Stimulated activated CD8-positive, alpha-beta memory T cell treated with anti-CD3 and anti-CD28 coated beads, Interleukin-4, amount 100 ng/mL, for 48 hours (primary cell): ENCODE data around the gene TMEM38A.
"Not testable (repeated sequence)": the region's sequence is repeated elsewhere in the genome, so short reads cannot be mapped to it uniquely, and the experiment has no call there.

Experiments used
- DNase-seq: peaks from one replicate; pipeline ENCODE4 v3.0.0-alpha.2; 2020

TMEM38A gene

DNA sequence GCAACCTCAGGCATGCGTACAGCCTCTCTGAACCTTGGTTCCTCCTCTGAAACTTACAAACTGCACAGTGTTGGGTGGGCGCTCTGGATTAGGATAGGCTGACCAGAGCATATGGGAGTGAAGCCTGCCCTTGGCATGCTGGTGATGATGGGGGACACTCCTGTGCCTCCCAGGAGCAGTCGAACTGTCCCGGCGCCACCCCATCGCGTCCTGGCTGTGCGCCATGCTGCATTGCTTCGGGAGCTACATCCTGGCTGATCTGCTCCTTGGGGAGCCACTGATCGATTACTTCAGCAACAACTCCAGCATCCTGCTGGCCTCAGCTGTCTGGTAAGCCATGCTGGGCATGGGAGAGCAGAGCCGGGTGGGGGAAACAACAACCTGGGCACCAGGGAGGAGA, 18.9 kb downstream of the TMEM38A start:
- no peak for DNase-seq

DNA sequence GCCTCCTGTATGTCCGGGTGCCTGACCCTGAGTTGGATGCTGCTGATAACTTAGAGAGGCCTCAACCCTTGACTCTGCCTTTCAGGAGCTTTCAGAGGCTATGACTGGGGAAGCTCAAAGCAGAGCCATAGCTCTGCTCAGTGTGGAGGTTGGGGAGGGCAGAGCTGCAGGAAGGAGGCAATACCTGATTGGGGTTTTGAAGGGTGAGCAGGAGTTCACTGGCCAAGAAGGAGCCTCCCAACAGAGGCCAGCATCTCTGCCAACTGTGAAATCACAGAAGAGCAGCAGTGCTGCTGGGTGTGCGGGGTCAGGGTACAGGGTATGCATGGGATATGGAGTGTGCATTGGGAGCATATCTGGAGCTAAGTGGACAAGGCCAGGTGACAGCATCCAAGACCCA, 21.6 kb downstream of the TMEM38A start:
- no peak for DNase-seq

DNA sequence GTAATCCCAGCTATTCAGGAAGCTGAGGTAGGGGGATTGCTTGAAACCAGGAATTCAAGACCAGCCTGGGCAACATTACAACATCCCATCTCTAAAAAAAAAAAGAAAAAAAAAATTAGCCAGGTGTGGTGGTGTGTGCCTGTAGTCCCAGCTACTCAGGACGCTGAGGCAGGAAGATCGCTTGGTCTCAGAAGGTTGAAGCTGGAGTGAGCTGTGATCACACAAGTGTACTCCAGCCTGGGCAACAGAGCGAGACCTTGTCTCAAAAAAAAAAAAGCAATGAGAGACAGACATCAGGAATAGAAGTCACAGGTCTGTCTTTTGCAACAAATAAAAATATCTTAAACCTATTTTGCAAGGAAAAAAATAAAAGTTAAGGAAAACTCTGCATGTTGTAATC, 23.3 kb downstream of the TMEM38A start:
- no peak for DNase-seq

DNA sequence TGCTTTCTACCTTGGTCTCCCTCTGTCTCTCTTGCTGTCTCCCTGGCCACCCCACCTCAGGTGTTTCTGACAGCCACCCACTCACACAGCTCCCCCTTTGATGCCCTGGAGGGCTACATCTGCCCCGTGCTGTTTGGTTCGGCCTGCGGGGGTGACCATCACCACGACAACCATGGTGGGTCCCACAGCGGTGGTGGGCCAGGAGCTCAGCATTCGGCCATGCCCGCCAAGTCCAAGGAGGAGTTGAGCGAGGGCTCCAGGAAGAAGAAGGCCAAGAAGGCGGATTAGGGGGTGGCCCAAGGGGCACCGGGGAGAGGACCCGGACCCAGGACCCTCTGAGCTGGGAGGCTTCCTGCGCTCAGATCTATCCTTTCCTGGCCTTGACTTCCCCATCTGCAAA, 27.1 kb downstream of the TMEM38A start:
- DNase-seq: no peak

DNA sequence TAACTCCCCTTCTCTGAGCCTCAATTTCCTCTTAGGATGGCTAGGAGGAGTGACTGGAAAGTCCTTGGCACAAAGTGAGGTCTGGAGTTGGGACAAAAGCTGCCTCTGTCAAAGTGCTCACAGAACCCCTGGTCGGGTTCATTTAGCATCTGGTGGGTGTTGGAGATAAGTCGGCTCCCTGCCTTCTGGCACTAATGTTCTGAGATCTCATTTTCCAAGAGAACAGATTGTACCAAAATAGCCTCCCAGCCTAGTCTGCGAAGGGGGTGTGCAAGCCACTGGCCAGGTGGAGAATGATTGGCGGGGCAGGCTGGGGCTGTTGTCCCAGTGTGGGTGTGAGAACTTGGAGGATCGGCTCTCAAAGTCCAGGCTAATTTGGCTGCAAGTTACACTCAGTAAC, 38.0 kb downstream of the TMEM38A start:
- DNase-seq: no peak

DNA sequence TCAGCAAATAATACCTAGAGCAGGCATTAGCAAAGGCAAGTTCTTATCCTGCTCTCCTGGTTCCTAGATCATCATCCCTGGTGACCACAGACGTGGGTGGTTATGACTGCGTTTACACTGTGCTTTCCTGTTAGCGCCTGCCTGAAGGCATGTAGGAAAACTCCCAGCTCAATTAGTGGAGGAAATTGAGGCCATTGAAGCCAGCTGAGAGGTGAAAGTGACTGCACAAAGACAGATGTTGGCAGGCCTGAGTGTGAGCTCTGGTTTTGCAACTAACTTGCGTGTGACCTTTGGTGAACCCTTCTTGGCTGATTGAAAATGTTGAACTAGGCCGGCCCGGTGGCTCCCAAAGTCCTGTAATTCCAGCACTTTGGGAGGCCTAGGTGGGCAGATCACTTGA, 41.2 kb downstream of the TMEM38A start:
- DNase-seq: no peak

DNA sequence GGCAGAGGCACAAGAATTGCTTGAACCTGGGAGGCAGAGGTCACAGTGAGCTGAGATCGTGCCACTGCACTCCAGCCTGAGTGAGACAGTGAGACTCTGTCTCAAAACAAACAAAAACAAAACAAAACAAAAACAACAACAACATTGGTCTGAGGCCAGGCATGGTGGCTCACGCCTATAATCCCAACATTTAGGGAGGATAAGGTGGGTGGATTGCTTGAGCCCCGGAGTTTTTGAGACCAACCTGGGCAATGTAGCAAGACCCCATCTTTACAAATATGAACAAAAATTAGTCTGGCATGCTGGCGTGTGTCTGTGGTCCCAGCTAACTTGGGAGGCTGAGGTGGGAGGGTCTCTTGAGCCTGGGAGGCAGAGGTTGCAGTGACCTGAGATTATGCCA, 42.7 kb downstream of the TMEM38A start:
- DNase-seq: no peak

DNA sequence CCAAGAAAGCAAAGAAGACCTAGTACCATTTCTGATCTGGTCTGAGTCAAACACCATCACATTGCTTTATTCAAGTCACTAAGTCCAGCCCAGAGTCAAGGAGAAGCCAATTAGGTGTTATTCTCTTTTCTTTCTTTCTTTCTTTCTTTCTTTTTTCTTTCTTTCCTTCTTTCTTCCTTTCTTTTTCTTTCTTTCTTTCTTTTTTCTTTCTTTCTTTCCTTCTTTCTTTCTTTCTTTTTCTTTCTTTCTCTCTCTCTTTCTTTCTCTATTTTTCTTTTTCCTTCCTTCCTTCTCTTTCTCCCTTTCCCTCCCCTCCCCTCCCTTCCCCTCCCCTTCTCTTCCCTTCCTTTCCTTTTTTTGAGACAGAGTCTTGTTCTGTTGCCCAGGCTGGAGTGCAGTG, 49.9 kb downstream of the TMEM38A start:
- not testable (repeated sequence) for DNase-seq

DNA sequence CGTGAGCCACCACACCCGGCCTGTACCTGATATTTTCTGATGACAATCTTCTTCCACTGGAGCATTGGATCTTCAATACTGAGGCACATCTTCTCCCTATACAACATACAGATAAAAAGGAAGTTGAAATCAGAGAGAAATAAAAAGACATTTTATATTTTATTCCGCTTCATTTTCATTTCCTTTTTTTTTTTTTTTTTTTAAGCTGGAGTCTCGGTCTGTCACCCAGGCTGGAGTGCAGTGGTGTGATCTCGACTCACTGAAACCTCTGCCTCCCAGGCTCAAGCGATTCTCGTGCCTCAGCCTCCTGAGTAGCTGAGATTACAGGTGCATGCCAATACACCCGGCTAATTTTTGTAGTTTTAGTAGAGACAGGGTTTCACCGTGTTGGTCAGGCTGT, 51.4 kb downstream of the TMEM38A start:
- DNase-seq: not testable (repeated sequence)

DNA sequence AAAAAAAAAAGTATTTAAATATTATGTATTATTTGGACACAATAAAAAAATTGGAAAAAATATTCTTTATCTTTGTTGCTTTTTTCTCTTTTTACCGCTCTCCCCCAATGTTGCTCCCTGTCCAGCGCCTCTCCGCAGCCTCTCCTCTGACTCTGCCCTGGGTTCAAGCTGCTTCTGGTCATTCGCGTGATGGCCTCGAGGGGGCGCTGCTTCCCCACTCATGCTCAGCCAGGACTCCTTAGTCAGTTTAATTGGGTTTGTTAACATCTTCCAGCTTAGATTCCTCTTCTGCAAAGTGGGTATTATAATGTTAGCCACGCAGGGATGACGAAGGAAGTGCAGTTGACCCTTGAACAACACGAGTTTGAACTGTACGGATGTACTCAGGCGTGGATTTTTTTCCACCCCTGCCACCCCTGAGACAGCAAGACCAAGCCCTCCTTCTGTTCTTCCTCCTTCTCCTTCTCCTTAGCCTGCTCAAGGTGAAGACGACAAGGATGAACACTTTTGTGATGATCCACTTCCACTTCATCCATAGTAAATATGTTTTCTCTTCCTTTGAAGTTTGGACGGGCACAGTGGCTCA, 53.9 kb downstream of the TMEM38A start:
- peak; percentile 79 for DNase-seq

DNA sequence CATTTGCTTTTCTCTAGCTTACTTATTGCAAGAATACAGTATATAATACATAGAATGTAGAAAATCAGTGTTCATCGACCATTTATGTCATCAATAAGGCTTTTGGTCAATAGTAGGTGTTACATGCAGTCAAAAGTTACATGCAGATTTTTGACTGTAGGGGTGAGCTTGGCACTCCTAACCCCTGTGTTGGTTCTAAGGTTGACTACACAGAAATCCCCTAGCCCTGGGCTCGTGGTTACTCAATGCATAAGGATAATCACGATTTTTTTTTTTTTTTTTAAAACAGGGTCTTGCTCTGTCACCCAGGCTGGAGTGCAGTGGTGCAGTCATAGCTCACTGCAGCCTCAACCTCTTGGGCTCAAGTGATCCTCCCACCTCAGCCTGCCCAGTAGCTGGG, 54.7 kb downstream of the TMEM38A start:
- no peak for DNase-seq

DNA sequence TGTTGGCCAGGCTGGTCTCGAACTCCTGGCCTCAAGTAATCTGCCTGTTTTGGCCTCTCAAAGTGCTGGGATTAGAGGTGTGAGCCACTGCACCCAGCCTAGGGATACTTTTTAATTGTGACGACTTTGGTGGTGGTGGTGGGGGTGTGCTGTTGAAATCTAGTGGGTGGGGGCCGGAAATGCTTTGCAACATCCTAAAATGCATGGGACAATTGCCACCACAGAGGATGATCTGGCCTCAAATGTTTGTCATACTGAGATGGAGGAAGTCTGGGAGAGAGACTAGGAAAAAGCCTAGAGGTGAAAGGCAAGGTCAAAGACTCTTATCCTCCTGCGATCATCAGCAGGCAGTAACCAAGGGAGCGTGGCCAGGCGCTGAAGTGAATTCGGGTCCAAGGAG, 60.1 kb downstream of the TMEM38A start:
- no peak for DNase-seq

DNA sequence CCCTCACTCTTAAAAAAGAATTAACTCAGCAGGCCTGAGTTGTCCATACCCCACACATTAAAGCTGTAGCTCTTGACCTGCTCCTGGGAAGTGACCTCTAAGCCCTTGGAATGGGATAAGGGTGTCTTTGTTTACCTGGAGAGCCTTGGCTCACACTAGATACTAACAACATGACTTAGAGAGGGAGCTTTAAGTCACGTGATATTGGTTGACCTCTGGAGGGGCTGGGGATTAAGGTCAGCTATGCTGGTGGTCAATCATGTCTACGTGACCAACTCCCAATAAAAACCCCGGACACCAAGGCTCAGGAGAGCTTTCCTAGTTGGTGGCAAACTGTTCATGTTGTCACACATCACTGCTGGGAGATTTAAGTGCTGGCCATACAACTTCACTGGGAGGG, 61.7 kb downstream of the TMEM38A start:
- no peak for DNase-seq

DNA sequence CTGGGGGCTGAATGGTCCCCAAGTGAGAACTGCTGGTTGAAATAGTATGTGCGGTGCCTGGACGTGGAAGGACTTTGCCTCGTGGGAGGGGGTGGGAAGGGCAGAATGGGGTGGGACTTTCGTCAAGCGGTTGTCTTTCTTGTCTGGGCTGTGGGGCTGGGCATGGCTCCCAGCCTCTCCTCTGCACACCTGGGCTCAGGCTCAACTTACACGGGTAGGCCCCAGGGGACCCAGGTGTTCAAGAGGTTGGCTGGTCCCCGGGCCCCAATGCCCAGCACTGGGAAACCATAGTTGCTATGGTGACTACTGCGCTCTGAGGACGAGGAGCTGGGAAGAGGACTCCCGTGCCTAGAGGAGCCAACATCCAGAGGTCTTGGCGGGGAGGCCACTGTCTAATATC, 66.0 kb downstream of the TMEM38A start:
- DNase-seq: no peak

DNA sequence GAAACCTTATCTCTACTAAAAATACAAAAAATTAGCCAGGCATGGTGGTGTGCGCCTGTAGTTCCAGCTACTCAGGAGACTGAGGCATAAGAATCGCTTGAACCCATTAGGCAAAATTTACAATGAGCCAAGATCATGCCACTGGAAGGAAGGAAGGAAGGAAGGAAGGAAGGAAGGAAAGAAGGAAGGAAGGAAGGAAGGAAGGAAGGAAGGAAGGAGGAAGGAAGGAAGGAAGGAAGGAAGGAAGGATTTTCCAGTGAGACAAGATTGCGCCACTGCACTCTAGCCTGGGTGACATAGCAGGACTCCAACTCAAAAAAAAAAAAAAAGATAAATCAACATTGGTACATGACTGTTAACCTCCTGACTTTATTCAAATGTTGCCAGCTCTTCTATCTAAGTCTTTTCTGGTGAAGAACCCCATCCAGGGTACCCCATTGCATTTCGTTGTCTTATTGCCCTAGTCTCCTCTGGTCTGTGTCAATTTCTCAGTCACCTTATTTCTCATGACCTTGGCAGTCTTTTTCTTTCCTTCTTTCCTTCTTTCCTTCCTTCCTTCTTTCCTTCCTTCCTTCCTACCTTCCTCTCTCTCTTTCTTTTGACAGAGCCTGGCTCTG, 74.8 kb downstream of the TMEM38A start:
- DNase-seq: not testable (repeated sequence)

DNA sequence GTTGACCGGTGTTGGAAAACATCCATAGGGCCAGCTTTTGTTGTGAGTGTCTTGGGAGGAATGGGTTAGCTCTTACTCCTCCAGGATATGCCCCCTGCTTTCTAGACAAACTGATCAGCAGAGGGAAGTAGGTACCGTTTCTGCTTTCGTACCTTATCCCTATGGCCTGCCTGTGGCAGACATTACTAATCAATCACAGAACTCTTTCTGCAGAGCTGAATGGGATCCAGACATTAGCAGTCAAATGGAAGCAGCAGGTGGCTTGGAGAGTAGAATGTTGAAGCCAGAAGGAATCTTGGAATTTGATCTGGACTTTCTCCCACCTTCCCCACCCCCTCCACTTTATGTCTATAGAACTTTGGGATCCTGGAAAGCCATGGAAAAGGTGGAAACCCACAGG, 75.8 kb downstream of the TMEM38A start:
- DNase-seq: no peak

DNA sequence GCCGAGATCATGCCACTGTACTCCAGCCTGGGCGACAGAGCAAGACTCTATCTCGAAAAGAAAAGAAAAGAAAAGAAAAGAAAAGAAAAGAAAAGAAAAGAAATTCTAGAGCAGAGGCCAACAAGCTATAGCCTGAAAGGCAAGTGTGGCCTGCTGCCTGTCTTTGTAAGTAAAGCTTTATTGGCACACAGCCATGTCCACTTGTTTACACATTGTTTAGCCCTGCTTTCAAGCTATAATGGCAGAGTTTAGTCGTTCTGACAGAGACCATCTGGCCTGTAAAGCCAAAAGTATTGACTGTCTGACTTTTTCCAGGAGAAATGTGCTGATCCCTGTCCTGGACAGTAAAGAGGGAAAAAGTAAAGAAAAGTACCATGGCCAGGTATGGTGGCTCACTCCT, 77.0 kb downstream of the TMEM38A start:
- DNase-seq: no peak

DNA sequence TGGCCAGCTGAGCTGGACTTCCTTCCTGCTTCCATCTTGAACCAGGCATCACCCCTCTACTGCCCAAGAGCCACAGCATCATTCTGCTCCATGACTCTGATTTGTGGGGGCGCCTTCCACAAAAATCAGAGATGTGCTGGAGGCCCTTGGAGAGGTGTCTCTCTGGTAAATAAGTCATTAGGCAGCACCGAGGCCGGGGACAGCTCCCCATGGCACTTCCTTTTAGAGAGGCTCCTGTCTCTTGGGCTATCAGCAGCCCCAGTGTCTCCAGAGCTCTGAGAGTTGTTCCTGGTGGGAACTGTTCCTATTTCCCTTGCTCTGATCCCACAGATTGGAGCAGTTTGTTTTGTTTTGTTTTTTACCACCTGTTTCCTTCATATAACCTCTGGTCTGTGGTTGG, 78.6 kb downstream of the TMEM38A start:
- DNase-seq: no peak
